GM12878 (cell line): ENCODE results near the gene PACS2. TPM values are rescaled to one million over a fixed set of nuclear protein-coding genes. Genes with fewer than 3 reads are reported as not detected.

Experiments used
- ATF2 ChIP-seq: IDR thresholded peaks from 2 replicates; pipeline ENCODE4 v1.6.1; 2012; ENCODE audit warnings: low read length, inconsistent platforms
- CBFB ChIP-seq: IDR thresholded peaks from 2 replicates; pipeline ENCODE4 v1.6.1; 2016; ENCODE audit warnings: antibody characterized with exemption, low read depth
- CEBPZ ChIP-seq: fragments of 150-350 bp; IDR thresholded peaks from 2 replicates; pipeline ENCODE4 v1.6.1; 2016; ENCODE audit warnings: low read depth, low read length
- GABPA ChIP-seq: IDR thresholded peaks from 2 replicates; pipeline ENCODE4 v1.6.1; 2014; ENCODE audit warnings: antibody characterized with exemption, low read depth, mild to moderate bottlenecking, inconsistent platforms
- HDAC6 ChIP-seq: fragments of 200-600 bp; sonication (generic); IDR thresholded peaks from one replicate; pipeline ENCODE4 v1.8.0; 2017; ENCODE audit warnings: antibody characterized with exemption; ENCODE audit not compliant: unreplicated experiment
- IRF4 ChIP-seq: IDR thresholded peaks from 2 replicates; pipeline ENCODE4 v1.6.1; 2011; ENCODE audit warnings: low read depth, low read length
- JUND ChIP-seq: IDR thresholded peaks from 2 replicates; pipeline ENCODE4 v1.6.1; 2012; ENCODE audit warnings: low read depth, mild to moderate bottlenecking, low read length, improper control_type of control experiment, moderate library complexity
- LARP7 ChIP-seq: fragments of 450-650 bp; IDR thresholded peaks from 2 replicates; pipeline ENCODE4 v1.6.1; 2017; ENCODE audit warnings: mild to moderate bottlenecking
- MTA2 ChIP-seq: fragments of 450-650 bp; IDR thresholded peaks from 2 replicates; pipeline ENCODE4 v1.6.1; 2016; ENCODE audit warnings: low read depth, mild to moderate bottlenecking, moderate library complexity
- MTA3 ChIP-seq: IDR thresholded peaks from 2 replicates; pipeline ENCODE4 v1.6.1; 2012; ENCODE audit warnings: low read length, inconsistent platforms, borderline replicate concordance
- NBN ChIP-seq: fragments of 450-650 bp; IDR thresholded peaks from 2 replicates; pipeline ENCODE4 v1.6.1; 2016
- NFYB ChIP-seq: IDR thresholded peaks from 2 replicates; pipeline ENCODE4 v1.6.1; 2011; ENCODE audit warnings: low read depth, mild to moderate bottlenecking, low read length, improper control_type of control experiment, moderate library complexity; ENCODE audit not compliant: insufficient read depth
- PAX5 ChIP-seq: IDR thresholded peaks from 2 replicates; pipeline ENCODE4 v1.6.1; 2011; ENCODE audit warnings: low read depth, low read length, borderline replicate concordance
- POU2F2 ChIP-seq: IDR thresholded peaks from 3 replicates; pipeline ENCODE4 v1.6.1; 2011; ENCODE audit warnings: low read depth, mild to moderate bottlenecking, low read length, borderline replicate concordance
- PRDM15 ChIP-seq: fragments of 450-650 bp; formaldehyde crosslinking; IDR thresholded peaks from 2 replicates; pipeline ENCODE4 v1.4.0; 2020; ENCODE audit warnings: mild to moderate bottlenecking, moderate library complexity
- RAD51 ChIP-seq: fragments of 450-650 bp; IDR thresholded peaks from 2 replicates; pipeline ENCODE4 v1.6.1; 2016; ENCODE audit warnings: moderate library complexity, mild to moderate bottlenecking, inconsistent platforms
- RELB ChIP-seq: fragments of 450-650 bp; IDR thresholded peaks from 2 replicates; pipeline ENCODE4 v1.6.1; 2017; ENCODE audit warnings: low read depth, mild to moderate bottlenecking, moderate library complexity
- SPI1 ChIP-seq: IDR thresholded peaks from 2 replicates; pipeline ENCODE4 v1.6.1; 2011; ENCODE audit warnings: low read depth, mild to moderate bottlenecking, low read length, moderate library complexity, borderline replicate concordance; ENCODE audit not compliant: insufficient read depth
- SRF ChIP-seq, 2 experiments: IDR thresholded peaks; 2 replicates each; pipeline ENCODE4 v1.6.1; 2011; ENCODE audit warnings: low read depth in 2 of 2, low read length in 2 of 2, mild to moderate bottlenecking in 1 of 2, moderate library complexity in 1 of 2
- TCF12 ChIP-seq: IDR thresholded peaks from 2 replicates; pipeline ENCODE4 v1.6.1; 2011; ENCODE audit warnings: low read depth, mild to moderate bottlenecking, low read length
- TCF7 ChIP-seq: IDR thresholded peaks from 2 replicates; pipeline ENCODE4 v1.6.1; 2014; ENCODE audit warnings: antibody characterized with exemption, borderline replicate concordance
- polyA plus RNA-seq, 11 experiments: library from polyadenylated mRNA; depleted of rRNA in 4 of 11; unstranded in 6 of 11; stranded (reverse) in 5 of 11; fragments of >200 nt; fragmentation: Nextera tagmentation in 4 of 11; fragmentation: Illumina TruSeq in 1 of 11; extraction: Ambion mirVana in 4 of 11; extraction: Trizol in 1 of 11; gene quantifications; 1 replicate in 1 of 11; 2 replicates in 10 of 11; pipeline versions ENCODE4 v1.2.1 to v1.2.3, GENCODE V29; 2011 to 2016; ENCODE audit warnings: inconsistent platforms in 2 of 11, missing spikeins in 2 of 11, low read depth in 1 of 11
- total RNA-seq, 4 experiments: library from RNA; depleted of rRNA in 3 of 4; stranded (reverse); fragments of >200 nt in 3 of 4; fragmentation: Illumina TruSeq in 1 of 4; extraction: Trizol in 1 of 4; gene quantifications; 2 replicates each; pipeline versions ENCODE4 v1.2.1 to v1.2.3, GENCODE V29; 2013 to 2021

The PACS2 gene
- total and polyA plus RNA-seq, 10 of the 15 experiments (the other 5 are each of a cell fraction or from before 2014, with no cell fraction given), result 0.21 to 37.3 (median 9.4) TPM

- no peak for TF ChIP-seq CEBPZ
- no peak for TF ChIP-seq MTA3
- no peak for TF ChIP-seq SRF (IDR thresholded peaks at IDR 0.05; ENCODE audit: low read depth in 2 of 2, low read length in 2 of 2)
- TF ChIP-seq JUND, result no peak
- no peak for TF ChIP-seq PRDM15 (CRISPR knock-in tag)
- 0 out of 2 replicates have a peak, but pooled peaks have one; percentile 23 for TF ChIP-seq TCF12
- TF ChIP-seq TCF7, result no peak
- no peak for TF ChIP-seq POU2F2
- no peak for TF ChIP-seq MTA2
- TF ChIP-seq GABPA, result no peak
- 0 out of 2 replicates have a peak, but pooled peaks have one; percentile 38 for TF ChIP-seq NFYB
- TF ChIP-seq NBN, result peak; percentile 93
- no peak for TF ChIP-seq LARP7
- TF ChIP-seq RAD51, result no peak
- TF ChIP-seq HDAC6, result no peak
- no peak for TF ChIP-seq IRF4
- no peak for TF ChIP-seq ATF2
- no peak for TF ChIP-seq RELB
- TF ChIP-seq CBFB, result no peak
- peak; percentile 6; the same call in 1 of the 2 replicates for TF ChIP-seq SPI1
- TF ChIP-seq PAX5, result no peak
Measured at GRCh38 chr14:105301103-105301914, 13.2 kb upstream of the PACS2 start (continued).
